HFF-Myc (cell line): ENCODE results near the gene ZNF521.

Source experiments
- DNase-seq: peaks from one replicate; pipeline ENCODE4 v3.0.0-alpha.2; 2011; ENCODE audit warnings: low read depth; ENCODE audit errors: extremely low read depth
- H3K4me3 ChIP-seq: replicated peaks from 2 replicates; pipeline ENCODE4 v1.5.1; 2011; ENCODE audit warnings: low read depth, mild to moderate bottlenecking, control low read depth, low read length
- CTCF ChIP-seq: IDR thresholded peaks from 2 replicates; pipeline ENCODE4 v1.5.1; 2012; ENCODE audit warnings: mild to moderate bottlenecking, low read depth, low read length, control low read depth; ENCODE audit errors: missing control alignments

Gene ZNF521

GRCh38 chr18:25141886-25142285 lies 210.1 kb downstream of the ZNF521 start:
- TF ChIP-seq CTCF = no peak
- DNase-seq = no peak
- no peak overlapping the region for H3K4me3 ChIP-seq

- H3K4me3 ChIP-seq = no peak overlapping the region
- no peak for DNase-seq
- no peak for TF ChIP-seq CTCF
Measured at GRCh38 chr18:25141399-25141798, 210.6 kb downstream of the ZNF521 start.

- TF ChIP-seq CTCF = no peak
- H3K4me3 ChIP-seq = no peak overlapping the region
- DNase-seq = no peak
Measured at GRCh38 chr18:25140962-25141308, 211.0 kb downstream of the ZNF521 start.

- no peak for TF ChIP-seq CTCF
- H3K4me3 ChIP-seq = no peak overlapping the region
- DNase-seq = no peak
Measured at GRCh38 chr18:25140124-25140961, 211.6 kb downstream of the ZNF521 start.

- no peak for DNase-seq
- no peak overlapping the region for H3K4me3 ChIP-seq
- TF ChIP-seq CTCF = no peak
Measured at GRCh38 chr18:25137197-25137472, 214.8 kb downstream of the ZNF521 start.

GRCh38 chr18:25136416-25137196 lies 215.4 kb downstream of the ZNF521 start:
- no peak for TF ChIP-seq CTCF
- DNase-seq = no peak
- no peak overlapping the region for H3K4me3 ChIP-seq
